Measurements from ENCODE around the gene VPS72.
"Not testable (repeated sequence)": the region's sequence is repeated elsewhere in the genome, so short reads cannot be mapped to it uniquely, and the experiment has no call there.

The VPS72 gene

GRCh38 chr1:151189637-151190445 is at the start of gene VPS72:
VPS72 (minus strand) TSS chr1:151190197; CDS start chr1:151190121, 76 bp downstream.
- peak; percentile 96 for DNase-seq

- DNase-seq: peak; percentile 34
These were observed 48.4 kb upstream of the VPS72 start for GRCh38 chr1:151238467-151238739.

- no peak for DNase-seq
These were observed 47.9 kb upstream of the VPS72 start for GRCh38 chr1:151237678-151238466.

GRCh38 chr1:151235235-151235634 is 45.2 kb upstream of the VPS72 start:
- no peak for DNase-seq

- peak; percentile 49 for DNase-seq
These were observed 32.1 kb upstream of the VPS72 start for GRCh38 chr1:151222130-151222529.

- DNase-seq: no peak
These were observed 31.6 kb upstream of the VPS72 start for GRCh38 chr1:151221616-151222015.

- no peak for DNase-seq
These were observed 23.6 kb upstream of the VPS72 start for GRCh38 chr1:151213560-151213959.

GRCh38 chr1:151211972-151212705 is 22.1 kb upstream of the VPS72 start:
- DNase-seq: no peak

- DNase-seq: no peak
These were observed 20.8 kb upstream of the VPS72 start for GRCh38 chr1:151210830-151211229.

- not testable (repeated sequence) for DNase-seq
These were observed 15.5 kb upstream of the VPS72 start for GRCh38 chr1:151205381-151205965.

GRCh38 chr1:151199873-151200581 is 10.0 kb upstream of the VPS72 start:
- no peak for DNase-seq

GRCh38 chr1:151198254-151199127 is 8.5 kb upstream of the VPS72 start, which contains the start of gene PIP5K1A:
PIP5K1A (plus strand) TSS chr1:151198552; CDS start chr1:151198997, 445 bp downstream.
- DNase-seq: peak; percentile 99

GRCh38 chr1:151197863-151198253 is 7.9 kb upstream of the VPS72 start:
- peak; percentile 47 for DNase-seq

GRCh38 chr1:151196292-151196800 is 6.3 kb upstream of the VPS72 start:
- peak; percentile 95 for DNase-seq

- not testable (repeated sequence) for DNase-seq
These were observed 5.0 kb upstream of the VPS72 start for GRCh38 chr1:151194894-151195594.

GRCh38 chr1:151193856-151194255 is 3.9 kb upstream of the VPS72 start:
- no peak for DNase-seq

GRCh38 chr1:151193304-151193703 is 3.3 kb upstream of the VPS72 start:
- DNase-seq: no peak

- no peak for DNase-seq
These were observed 2.0 kb upstream of the VPS72 start for GRCh38 chr1:151192047-151192446.

GRCh38 chr1:151188667-151189066 is 1.3 kb downstream of the VPS72 start:
- not testable (repeated sequence) for DNase-seq

GRCh38 chr1:151187205-151187604 is 2.8 kb downstream of the VPS72 start:
- no peak for DNase-seq
